Activated T-cell treated with anti-CD3 and anti-CD28 coated beads, Interleukin-2, amount 50 U/mL, for 48 hours (primary cell): ENCODE measurements around the gene MGST3.
A peak's percentile ranks its signal among the peaks of the same experiment; 100 is the strongest.
"Not testable (repeated sequence)": the region's sequence is repeated elsewhere in the genome, so short reads cannot be mapped to it uniquely, and the experiment has no call there.

Source experiments
- DNase-seq, 2 experiments: peaks; one replicate each; pipeline ENCODE4 v3.0.0-alpha.2; 2020

The MGST3 gene

GRCh38 chr1:165659581-165659895 is 28.5 kb downstream of the MGST3 start:
- DNase-seq, result no peak

- DNase-seq, result no peak
Measured at GRCh38 chr1:165661703-165662102, 30.7 kb downstream of the MGST3 start.

DNA sequence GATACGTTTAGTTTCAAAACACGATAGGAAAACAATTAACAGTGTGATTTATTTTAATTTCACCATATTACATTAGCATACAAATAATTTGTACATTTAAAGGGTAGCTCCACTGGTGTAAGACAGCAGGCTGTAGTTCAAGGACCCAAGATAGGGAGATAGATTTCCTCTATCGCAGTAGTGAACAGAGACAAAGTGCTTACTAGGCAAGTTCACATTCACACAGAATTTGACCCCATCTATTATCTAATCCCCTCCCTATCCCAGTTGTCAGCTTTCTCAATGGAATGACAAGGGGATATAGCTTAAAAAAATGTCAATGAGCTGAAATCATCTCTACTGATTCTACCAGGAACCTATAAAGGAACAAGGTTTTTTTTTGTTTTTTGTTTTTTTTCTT is 31.2 kb downstream of the MGST3 start:
- no peak for DNase-seq

GRCh38 chr1:165666152-165666825 is 35.3 kb downstream of the MGST3 start:
- no peak for DNase-seq

- no peak for DNase-seq
Measured at GRCh38 chr1:165668184-165668583, 37.1 kb downstream of the MGST3 start.

DNA sequence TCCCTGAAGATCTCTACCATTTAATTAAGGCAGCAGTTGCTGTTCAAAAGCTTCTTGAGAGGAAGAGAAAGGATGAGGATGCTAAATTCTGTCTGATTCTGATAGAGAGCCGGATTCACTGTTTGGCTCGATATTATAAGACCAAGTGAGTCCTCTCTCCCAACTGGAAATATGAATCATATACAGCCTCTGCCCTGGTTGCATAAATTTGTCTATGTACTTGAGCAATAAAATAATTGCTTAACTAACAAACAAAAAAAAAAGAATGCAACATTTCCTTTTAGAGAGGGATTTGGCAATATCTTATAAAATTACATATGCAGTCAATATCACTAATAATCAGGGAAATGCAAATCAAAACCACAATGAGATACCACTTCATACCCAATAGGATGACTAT is 40.5 kb downstream of the MGST3 start:
- DNase-seq, result no peak

- DNase-seq, result no peak
Measured at GRCh38 chr1:165674599-165674998, 43.6 kb downstream of the MGST3 start.

GRCh38 chr1:165675794-165676193 is 44.8 kb downstream of the MGST3 start:
- no peak for DNase-seq

- DNase-seq, result no peak
Measured at GRCh38 chr1:165678509-165678908, 47.5 kb downstream of the MGST3 start.

DNA sequence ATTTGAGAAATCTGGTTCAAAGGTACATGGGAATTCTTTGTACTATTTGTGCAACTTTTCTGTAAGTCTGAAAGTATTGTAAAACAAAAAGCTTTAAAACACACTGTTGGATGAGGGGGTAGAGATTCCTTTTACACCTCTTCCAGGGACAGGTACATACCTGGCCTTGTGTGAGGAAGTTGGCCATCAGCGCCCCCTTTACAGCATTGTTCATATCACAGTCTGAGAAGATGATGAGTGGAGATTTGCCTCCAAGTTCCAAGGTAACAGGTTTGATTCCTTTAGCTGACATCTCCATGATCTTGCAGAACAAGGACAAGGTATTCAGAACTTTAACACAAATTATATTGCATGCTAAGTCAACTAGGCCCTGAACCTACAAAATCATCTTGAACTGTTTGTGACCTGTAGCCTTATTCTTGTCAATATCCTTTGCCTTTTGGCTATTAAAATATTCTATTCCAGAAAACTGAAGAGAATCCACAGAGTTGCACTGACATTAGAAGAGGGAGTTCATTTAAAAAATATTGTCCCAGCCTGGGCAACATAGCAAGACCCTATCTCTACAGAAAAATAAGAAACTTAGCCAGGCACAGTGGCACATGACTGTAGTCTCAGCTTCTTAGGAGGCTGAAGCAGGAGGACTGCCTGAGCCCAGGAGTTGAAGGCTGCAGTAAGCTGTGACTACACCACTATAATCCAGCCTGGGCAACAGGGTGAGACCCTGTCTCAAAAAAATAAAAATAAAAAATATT is 48.4 kb downstream of the MGST3 start:
- DNase-seq, result no peak

DNA sequence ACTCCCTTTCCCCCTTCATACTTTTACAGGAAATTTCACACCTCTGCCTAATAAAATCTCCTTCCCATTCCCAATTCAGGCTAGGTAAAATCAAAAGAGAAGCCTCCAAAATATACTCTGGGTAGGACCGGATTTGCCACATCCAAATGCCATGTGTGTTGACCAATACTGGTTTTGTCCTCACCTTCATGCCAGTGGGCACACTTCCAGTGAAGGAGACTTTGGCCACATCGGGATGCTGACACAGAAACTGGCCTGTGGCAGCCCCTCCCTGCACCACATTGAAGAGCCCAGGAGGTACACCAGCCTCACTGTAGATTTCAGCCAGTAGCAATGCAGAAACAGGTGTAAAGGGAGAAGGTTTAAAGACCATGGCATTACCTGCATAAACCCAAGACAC is 49.3 kb downstream of the MGST3 start:
- no peak for DNase-seq

DNA sequence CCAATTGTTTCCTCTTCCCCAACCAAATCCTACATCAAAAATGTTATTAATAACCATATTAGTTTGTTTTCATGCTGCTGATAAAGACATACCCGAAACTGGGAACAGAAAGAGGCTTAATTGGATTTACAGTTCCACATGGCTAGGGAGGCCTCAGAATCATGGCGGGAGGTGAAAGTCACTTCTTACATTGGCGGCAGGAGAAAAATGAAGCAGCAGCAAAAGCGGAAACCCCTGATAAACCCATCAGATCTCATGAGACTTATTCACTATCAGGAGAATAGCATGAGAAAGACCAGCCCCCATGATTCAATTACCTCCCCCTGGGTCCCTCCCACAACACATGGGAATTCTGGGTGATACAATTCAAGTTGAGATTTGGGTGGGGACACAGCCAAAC is 49.7 kb downstream of the MGST3 start:
- DNase-seq, result not testable (repeated sequence)

DNA sequence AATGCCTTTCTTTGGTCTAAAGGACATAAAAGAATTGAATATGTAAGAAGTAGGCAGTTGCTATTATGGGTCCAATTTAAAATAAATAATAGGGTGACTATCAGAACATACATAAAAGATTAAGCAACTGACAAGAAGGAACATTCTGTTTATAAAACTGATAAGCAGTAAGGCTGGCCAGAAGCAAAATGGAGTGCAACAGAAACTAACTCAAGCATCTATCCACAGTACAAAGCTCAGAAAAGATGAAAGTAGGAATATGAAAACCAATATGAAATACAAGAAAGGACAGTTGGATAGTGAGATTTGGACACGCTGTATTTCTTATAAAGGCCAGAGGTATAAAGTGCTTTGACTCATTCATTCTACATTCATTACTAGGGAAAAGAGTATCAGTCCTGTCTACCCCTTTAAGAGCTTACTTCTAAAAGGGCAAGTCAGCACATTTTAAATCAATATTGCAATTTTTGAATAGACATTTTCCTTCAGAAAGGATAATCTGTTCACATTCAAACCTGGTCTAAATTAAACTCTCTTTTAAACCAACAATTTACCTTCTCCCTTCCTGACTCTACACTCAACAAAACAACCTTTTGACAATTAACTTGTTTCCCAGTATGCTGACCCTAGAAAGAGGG is 52.9 kb downstream of the MGST3 start:
- DNase-seq, result no peak

DNA sequence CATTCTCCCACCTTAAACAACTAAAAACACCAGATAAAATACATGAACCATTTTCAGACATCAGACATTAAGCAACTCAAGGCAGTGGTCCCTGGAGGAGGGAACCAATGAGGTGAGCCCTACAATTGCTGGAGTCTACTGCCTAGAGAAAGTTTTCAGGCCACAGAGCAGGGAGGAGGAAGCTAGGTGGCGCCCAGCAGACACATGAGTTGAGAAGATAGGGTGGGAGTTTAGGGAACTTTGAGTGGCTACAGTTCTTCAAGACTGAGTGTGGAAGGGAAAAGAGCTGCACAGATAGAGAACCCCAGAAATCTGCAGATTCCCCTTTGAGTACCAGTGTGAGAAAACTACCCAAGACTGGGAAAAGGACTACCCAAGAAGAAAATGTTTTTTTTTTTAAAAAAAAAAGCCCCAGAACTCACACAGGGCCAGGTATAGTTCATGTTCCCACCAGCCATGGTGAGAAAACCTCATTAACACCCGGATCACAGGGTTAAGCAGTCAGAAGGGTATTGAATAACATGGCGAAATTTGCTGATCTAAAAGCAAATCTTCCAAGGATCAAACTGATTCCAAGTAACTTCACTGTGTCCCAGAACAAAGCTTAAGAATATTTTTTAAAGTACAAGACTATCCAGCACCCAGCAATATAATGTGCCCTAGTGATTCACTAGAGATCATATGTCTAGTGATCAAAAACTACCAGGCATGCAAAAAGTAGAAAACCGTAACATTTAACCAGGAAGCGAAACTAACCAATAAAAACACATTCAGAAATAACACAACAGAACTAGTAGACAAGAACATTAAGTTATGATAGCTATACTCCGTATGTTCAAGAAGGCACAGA is 55.3 kb downstream of the MGST3 start:
- no peak for DNase-seq

- DNase-seq, result no peak
Measured at GRCh38 chr1:165686971-165687433, 56.0 kb downstream of the MGST3 start.

DNA sequence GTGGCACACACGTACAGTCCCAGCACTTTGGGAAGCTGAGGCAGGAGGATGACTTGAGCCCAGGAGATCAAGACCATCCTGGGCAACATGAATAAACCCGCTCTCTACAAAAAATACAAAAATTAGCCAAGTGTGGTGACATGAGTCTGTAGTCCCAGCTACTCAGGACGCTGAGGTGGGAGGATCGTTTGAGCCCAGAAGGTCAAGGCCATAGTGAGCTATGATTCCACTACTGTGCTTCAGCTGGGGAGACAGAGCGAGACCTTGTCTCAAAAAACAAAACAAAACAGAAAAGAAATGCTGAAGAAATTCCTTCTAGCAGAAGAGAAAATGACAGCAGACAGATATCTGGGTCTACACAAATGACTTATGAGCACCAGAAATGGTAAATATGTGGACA is 57.0 kb downstream of the MGST3 start:
- DNase-seq, result no peak

GRCh38 chr1:165695031-165695430 is 64.0 kb downstream of the MGST3 start:
- DNase-seq, result no peak

- DNase-seq, result no peak
Measured at GRCh38 chr1:165696625-165697100, 65.6 kb downstream of the MGST3 start.

DNA sequence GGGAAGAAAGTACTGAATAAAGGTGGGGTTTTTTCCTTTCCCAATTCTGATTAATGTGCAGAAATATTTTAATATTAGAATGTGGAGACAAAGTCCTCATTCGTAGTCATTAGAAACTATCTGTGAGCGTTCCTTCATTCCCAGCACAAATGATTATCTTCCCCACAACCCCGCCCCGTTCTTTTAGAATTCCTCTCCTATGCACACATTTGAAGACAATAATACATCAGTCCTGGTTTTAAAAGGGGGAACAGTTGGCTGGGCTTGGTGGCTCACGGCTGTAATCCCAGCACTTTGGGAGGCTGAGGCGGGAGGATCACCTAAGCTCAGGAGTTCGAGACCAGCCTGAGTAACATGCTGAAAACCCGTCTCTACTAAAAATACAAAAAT is 66.5 kb downstream of the MGST3 start:
- DNase-seq, result no peak

GRCh38 chr1:165697881-165698760 is 67.1 kb downstream of the MGST3 start, which contains the start of gene ALDH9A1:
ALDH9A1 (minus strand) TSS chr1:165698562; CDS start chr1:165698558, 4 bp downstream.
- DNase-seq, result peak; percentile 89 to 92

DNA sequence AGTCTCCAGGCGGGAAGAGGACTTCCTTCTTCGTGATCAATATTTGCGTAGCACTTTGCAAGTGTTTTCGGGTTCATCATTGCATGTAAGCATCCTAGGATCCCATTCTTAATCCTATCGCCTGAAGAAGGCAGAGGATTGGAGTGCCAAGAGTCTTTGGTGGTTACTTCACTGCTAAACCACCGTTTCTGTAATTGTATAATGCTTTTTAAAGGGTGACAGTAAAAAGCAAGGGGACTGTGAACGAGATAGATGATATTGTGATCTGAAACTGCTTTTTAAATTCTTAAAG is 67.7 kb downstream of the MGST3 start:
- no peak for DNase-seq

- DNase-seq, result no peak
Measured at GRCh38 chr1:165699577-165699976, 68.5 kb downstream of the MGST3 start.
